Thoracic aorta (tissue), 2 donors: Measurements from ENCODE around the gene CAB39L. TPM values are rescaled to one million over a fixed set of nuclear protein-coding genes. Genes with fewer than 3 reads are reported as not detected.

Experiments used
- ATAC-seq: fragments of 150-250 bp; one replicate; pipeline ENCODE4 v1.8.0; 2017; ENCODE audit warnings: low read depth; ENCODE audit not compliant: insufficient number of reproducible peaks, low FRiP score
- DNase-seq: peaks from one replicate; pipeline ENCODE4 v3.0.0-alpha.2; 2020; ENCODE audit warnings: low spot score
- H3K27ac ChIP-seq, 2 donors: fragments of 200-600 bp; sonication (generic); 1 replicate in 1 of 2; 2 replicates in 1 of 2; pipeline ENCODE4 v1.5.1; 2016; ENCODE audit warnings: mild to moderate bottlenecking in 2 of 2, moderate library complexity in 2 of 2
- H3K27me3 ChIP-seq: fragments of 200-600 bp; sonication (generic); replicated peaks from 2 replicates; pipeline ENCODE4 v1.6.0; 2016; ENCODE audit warnings: mild to moderate bottlenecking; ENCODE audit not compliant: insufficient read depth
- H3K36me3 ChIP-seq: fragments of 200-600 bp; sonication (generic); one replicate; pipeline ENCODE4 v1.5.1; 2016
- H3K4me1 ChIP-seq, 2 donors: fragments of 200-600 bp; sonication (generic); 1 replicate in 1 of 2; 2 replicates in 1 of 2; pipeline versions ENCODE4 v1.5.1 to v1.6.0; 2016; ENCODE audit warnings: low read depth in 2 of 2, mild to moderate bottlenecking in 1 of 2; ENCODE audit not compliant: control insufficient read depth in 1 of 2
- H3K4me3 ChIP-seq: fragments of 200-600 bp; sonication (generic); 2 replicates; pipeline ENCODE4 v1.5.1; 2016; ENCODE audit warnings: mild to moderate bottlenecking
- H3K9me3 ChIP-seq: fragments of 200-600 bp; sonication (generic); 2 replicates; pipeline ENCODE4 v1.5.1; 2016
- total RNA-seq, 2 donors: library from RNA; depleted of rRNA; stranded (reverse); fragments of >200 nt; gene quantifications; one replicate each; pipeline versions ENCODE4 v1.1.0 to v1.2.3, GENCODE V29; 2016
- TF ChIP-seq, protein P1 (sequence below): fragments of 200-600 bp; sonication (generic); IDR thresholded peaks from one replicate; pipeline ENCODE4 v1.5.1; 2019; ENCODE audit warnings: antibody characterized with exemption

Gene CAB39L
- total RNA-seq, 2 donors from 2014 or later = 38.7 to 46.7 TPM

- H3K27me3 ChIP-seq = no peaks in the 10 kb centered on the region
- H3K27ac ChIP-seq = no peak overlapping the region
- TF ChIP-seq, protein P1, sequence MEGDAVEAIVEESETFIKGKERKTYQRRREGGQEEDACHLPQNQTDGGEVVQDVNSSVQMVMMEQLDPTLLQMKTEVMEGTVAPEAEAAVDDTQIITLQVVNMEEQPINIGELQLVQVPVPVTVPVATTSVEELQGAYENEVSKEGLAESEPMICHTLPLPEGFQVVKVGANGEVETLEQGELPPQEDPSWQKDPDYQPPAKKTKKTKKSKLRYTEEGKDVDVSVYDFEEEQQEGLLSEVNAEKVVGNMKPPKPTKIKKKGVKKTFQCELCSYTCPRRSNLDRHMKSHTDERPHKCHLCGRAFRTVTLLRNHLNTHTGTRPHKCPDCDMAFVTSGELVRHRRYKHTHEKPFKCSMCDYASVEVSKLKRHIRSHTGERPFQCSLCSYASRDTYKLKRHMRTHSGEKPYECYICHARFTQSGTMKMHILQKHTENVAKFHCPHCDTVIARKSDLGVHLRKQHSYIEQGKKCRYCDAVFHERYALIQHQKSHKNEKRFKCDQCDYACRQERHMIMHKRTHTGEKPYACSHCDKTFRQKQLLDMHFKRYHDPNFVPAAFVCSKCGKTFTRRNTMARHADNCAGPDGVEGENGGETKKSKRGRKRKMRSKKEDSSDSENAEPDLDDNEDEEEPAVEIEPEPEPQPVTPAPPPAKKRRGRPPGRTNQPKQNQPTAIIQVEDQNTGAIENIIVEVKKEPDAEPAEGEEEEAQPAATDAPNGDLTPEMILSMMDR = no peak
- H3K4me3 ChIP-seq = no peak overlapping the region
- no peak for DNase-seq
- H3K36me3 ChIP-seq = peaks cover under 1% of the 10 kb centered on the region
- peaks cover 21 to 28% of the 10 kb centered on the region in 2 donors for H3K4me1 ChIP-seq
- ATAC-seq = no peak
- no peaks in the 10 kb centered on the region for H3K9me3 ChIP-seq
Measured at GRCh38 chr13:49304763-49305700, 138.8 kb downstream of the CAB39L start.

DNA sequence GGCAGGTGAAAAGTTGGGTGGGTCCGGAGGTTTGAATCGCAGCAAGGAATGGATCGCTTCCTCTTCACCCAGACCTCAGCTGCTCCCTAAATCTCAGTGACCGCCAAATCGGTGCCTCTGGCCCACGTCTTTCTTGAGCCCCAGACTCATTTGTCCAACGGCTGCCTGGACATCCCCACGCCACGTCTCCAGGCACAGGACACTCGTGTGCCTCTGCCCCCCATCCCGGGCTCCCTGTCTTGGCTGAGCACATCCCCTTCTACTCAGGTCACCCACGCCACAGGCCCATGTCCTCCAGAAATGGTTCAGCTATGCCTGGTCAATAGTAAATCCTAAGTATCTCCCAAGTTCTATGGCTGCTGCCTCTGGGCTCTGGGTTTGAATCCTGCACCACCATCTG lies 139.5 kb downstream of the CAB39L start:
- Histone ChIP-seq H3K36me3 (no peaks in the 10 kb centered on the region), H3K27ac (no peak overlapping the region), H3K4me1 (peaks cover 21% of the 10 kb centered on the region in 2 donors), H3K9me3 (no peaks in the 10 kb centered on the region), H3K4me3 (no peak overlapping the region), H3K27me3 (no peaks in the 10 kb centered on the region)
- ATAC-seq = no peak
- DNase-seq = no peak
- TF ChIP-seq, protein P1 = no peak

DNA sequence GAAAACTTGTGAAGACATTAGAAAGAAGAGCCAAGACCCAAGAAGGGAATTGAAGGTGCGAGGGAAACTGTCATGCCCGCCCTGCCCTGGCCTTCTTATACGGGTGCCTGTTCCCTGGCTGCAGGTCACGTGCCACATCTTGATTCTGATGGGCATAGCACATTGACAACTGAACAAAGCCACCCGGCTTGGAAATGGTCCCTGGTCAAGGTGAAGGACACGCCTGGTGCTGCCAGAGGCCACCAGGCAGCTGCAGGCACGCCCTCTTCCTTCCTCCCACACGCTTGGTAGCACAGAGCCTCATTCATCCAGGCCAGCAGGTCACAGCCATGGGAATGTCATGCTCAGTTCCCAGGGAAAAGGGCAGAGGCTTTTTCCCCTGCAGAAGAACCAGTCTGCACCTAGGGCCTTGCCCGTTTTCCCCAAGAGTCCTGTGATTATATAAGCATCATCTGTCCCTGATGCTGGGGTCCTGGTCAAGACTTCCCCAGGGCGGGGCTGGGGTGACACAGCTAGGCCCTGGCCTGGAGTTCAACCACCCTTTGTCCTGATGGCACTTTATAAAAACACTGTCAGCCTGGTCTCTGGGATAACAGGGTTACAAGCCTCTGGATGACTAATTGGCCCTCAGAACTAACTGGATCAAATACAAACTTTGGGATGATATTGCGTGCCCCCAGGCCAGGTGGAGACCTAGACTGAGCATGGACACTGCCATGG lies 140.2 kb downstream of the CAB39L start:
- no peak for DNase-seq
- Histone ChIP-seq H3K9me3 (no peaks in the 10 kb centered on the region), H3K36me3 (no peaks in the 10 kb centered on the region), H3K4me3 (no peak overlapping the region), H3K4me1 (peaks cover 15 to 16% of the 10 kb centered on the region in 2 donors), H3K27me3 (no peaks in the 10 kb centered on the region), H3K27ac (no peak overlapping the region)
- ATAC-seq = no peak
- TF ChIP-seq, protein P1 = no peak

DNA sequence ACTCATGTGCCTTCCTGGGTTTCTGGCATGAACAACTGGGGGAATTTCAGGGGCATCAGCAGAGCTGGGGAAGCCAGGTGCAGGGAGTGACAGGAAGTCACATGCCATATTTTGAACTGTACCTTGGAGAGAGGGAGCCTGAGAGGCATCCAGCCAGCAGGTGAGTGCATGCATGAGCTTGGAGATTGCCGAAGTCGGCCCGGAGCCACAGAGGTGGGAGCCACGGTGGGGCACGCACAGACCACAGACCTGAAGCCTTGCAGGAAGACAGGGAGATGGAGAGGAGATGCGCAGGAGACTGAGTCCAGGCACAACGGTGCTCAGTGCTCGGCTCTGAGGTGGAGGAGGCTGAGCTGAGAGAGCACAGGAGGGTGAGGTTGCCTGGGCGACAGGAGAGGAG lies 141.0 kb downstream of the CAB39L start:
- H3K9me3 ChIP-seq = no peaks in the 10 kb centered on the region
- peaks cover 8 to 10% of the 10 kb centered on the region in 2 donors for H3K4me1 ChIP-seq
- no peaks in the 10 kb centered on the region for H3K36me3 ChIP-seq

More for the DNA sequence above, 141.0 kb downstream of the CAB39L start:
- TF ChIP-seq, protein P1 = no peak
- Histone ChIP-seq H3K27ac (no peak overlapping the region), H3K27me3 (no peaks in the 10 kb centered on the region), H3K4me3 (no peak overlapping the region)
- DNase-seq (no peak), ATAC-seq (no peak)
